Measurements from ENCODE around the gene VPS37C. TPM values are rescaled to one million over a fixed set of nuclear protein-coding genes. Genes with fewer than 3 reads are reported as not detected.

The VPS37C gene
- total RNA-seq, 1 experiment from 2014 or later: 19.0 TPM

- Histone ChIP-seq H2BK20ac (ENCODE audit: low read depth, low read length, poor library complexity, severe bottlenecking) (no peak overlapping the region), H3T11ph (ENCODE audit: low read length) (no peak overlapping the region), H3K18ac (ENCODE audit: insufficient read length, low read depth, low read length) (no peak overlapping the region), H3K27me3 (ENCODE audit: insufficient read depth, low read length) (no peaks in the 10 kb centered on the region), H3K23me2 (ENCODE audit: insufficient read length, low read depth, low read length, poor library complexity, severe bottlenecking) (no peaks in the 10 kb centered on the region), H3K4me2 (ENCODE audit: insufficient read depth, insufficient read length, low read length) (no peak overlapping the region), H4K8ac (replicated peaks; ENCODE audit: insufficient read length, low read depth, low read length) (no peak overlapping the region), H4K20me1 (ENCODE audit: control insufficient read depth, insufficient read depth, insufficient read length) (no peaks in the 10 kb centered on the region), H2BK12ac (ENCODE audit: insufficient read length, low read depth, low read length) (no peak overlapping the region), H2BK15ac (ENCODE audit: low read depth, low read length) (no peak overlapping the region), H3K27ac (ENCODE audit: insufficient read length, low read depth, low read length) (no peak overlapping the region), H3K56ac (ENCODE audit: insufficient read length, low read depth, low read length) (no peak overlapping the region), H3K23ac (ENCODE audit: insufficient read length, low read depth, low read length) (no peak overlapping the region), H2AK5ac (ENCODE audit: insufficient read length, low read length) (no peak overlapping the region), H3K9me3 (ENCODE audit: control insufficient read depth, low read depth, low read length) (no peaks in the 10 kb centered on the region), H3K4ac (ENCODE audit: low read depth, low read length) (no peak overlapping the region), H3K9ac (ENCODE audit: extremely low read depth, insufficient read length, low read length) (no peak overlapping the region), H3K79me2 (ENCODE audit: insufficient read depth, low read length) (no peaks in the 10 kb centered on the region), H3K14ac (ENCODE audit: insufficient read depth, low read length) (no peak overlapping the region), H2BK120ac (ENCODE audit: low read depth, low read length, poor library complexity, severe bottlenecking) (no peak overlapping the region), H2AFZ (ENCODE audit: low read length) (no peak overlapping the region), H4K5ac (ENCODE audit: insufficient read length, low read depth, low read length) (no peak overlapping the region), H3K79me1 (ENCODE audit: insufficient read depth, low read depth, low read length, poor library complexity, severe bottlenecking) (no peaks in the 10 kb centered on the region), H3K4me1 (ENCODE audit: insufficient read depth, low read length) (no peaks in the 10 kb centered on the region), H2BK5ac (ENCODE audit: insufficient read length, low read length) (no peak overlapping the region), H4K91ac (ENCODE audit: insufficient read length, low read depth, low read length) (no peak overlapping the region)
- no peak for DNase-seq
- no peak overlapping the region; a peak in 1 of 5 replicates for H3K4me3 Mint-ChIP-seq
- WGBS (ENCODE audit: extremely low coverage, insufficient read length, low lambda C conversion rate): no CpG with 5 or more reads among the region's 13 CpGs
- no peak for TF ChIP-seq CTCF (conservative IDR thresholded peaks at IDR 0.05)
- peaks cover 4 to 5% of the 10 kb centered on the region in 2 experiments; a peak in 3 of 5 replicates for H3K9me3 Mint-ChIP-seq
- no peak overlapping the region; a peak in 1 of 7 replicates for H3K27ac Mint-ChIP-seq
- peaks cover 7% of the 10 kb centered on the region for H3K27me3 Mint-ChIP-seq (ENCODE audit: low read depth)
- H3K36me3 Mint-ChIP-seq (ENCODE audit: insufficient read depth in 1 of 3, low read depth in 3 of 3): 0 out of 7 replicates have a peak, but pooled peaks cover 0 to 4% (median 0%) of the 10 kb centered on the region in 3 experiments
- H3K4me1 Mint-ChIP-seq: peaks cover 19 to 30% of the 10 kb centered on the region in 2 experiments
These were observed 2.7 kb upstream of the VPS37C start for GRCh38 chr11:61163714-61164605.
